K562 (cell line): ENCODE measurements around the gene RPS6KA2. TPM values are rescaled to one million over a fixed set of nuclear protein-coding genes. Genes with fewer than 3 reads are reported as not detected.

Source experiments
- ATAC-seq: fragments of 200-7000 bp; cut with Tn5 transposase; 3 replicates; pipeline ENCODE4 v1.9.1; 2020; ENCODE audit warnings: moderate library complexity
- BruUV-seq: library from RNA; stranded (reverse); fragments of 400-500 nt; replicated peaks from 2 replicates; lab custom pipeline; 2021; lab: Mats Ljungman, UMichigan
- CTCF ChIA-PET: fragments of 300-600 bp; formaldehyde crosslinking; extraction: SDS; loops from one replicate; lab custom pipeline; 2021; ENCODE audit warnings: low intra/inter-chr PET ratio; lab: Yijun Ruan, JAX
- POLR2A ChIA-PET: fragments of 300-600, 350-650 bp; sonication (Branson Sonifier 250); formaldehyde crosslinking; extraction: SDS; loops from one replicate; lab custom pipeline; 2021; ENCODE audit warnings: antibody characterized with exemption, inconsistent platforms; lab: Yijun Ruan, JAX
- DNase-seq, 4 experiments: peaks; one replicate each; pipeline versions ENCODE4 v3.0.0 to v3.0.0-alpha.2; 2011 to 2018; ENCODE audit warnings: low spot score in 3 of 4, mixed read lengths in 3 of 4; ENCODE audit errors: extremely low read depth in 1 of 4
- FAIRE-seq: peaks from 2 replicates; lab custom pipeline; 2011; peaks lifted over from hg19 to GRCh38; lab: Jason Lieb, UNC
- H2AFZ ChIP-seq: 2 replicates; pipeline ENCODE4 v1.6.0; 2011; ENCODE audit warnings: low read depth, low read length, control low read depth, inconsistent platforms
- H3K27ac ChIP-seq: fragments of 200-600 bp; 3 replicates; pipeline ENCODE4 v1.8.0; 2011; ENCODE audit warnings: low read depth, mild to moderate bottlenecking, control low read depth, inconsistent platforms, low read length, moderate library complexity, mixed read lengths; ENCODE audit errors: extremely low read depth
- H3K27me3 ChIP-seq, 2 experiments: fragments of 300-600 bp in 1 of 2; 2 replicates in 1 of 2; 3 replicates in 1 of 2; pipeline versions ENCODE4 v1.6.0 to v1.8.0; 2011; ENCODE audit warnings: inconsistent platforms in 2 of 2, low read length in 2 of 2, mild to moderate bottlenecking in 1 of 2, mixed read lengths in 1 of 2, moderate library complexity in 1 of 2; ENCODE audit not compliant: control insufficient read depth in 2 of 2, insufficient read depth in 2 of 2
- H3K36me3 ChIP-seq: fragments of 300-600 bp; 3 replicates; pipeline ENCODE4 v1.8.0; 2011; ENCODE audit warnings: mild to moderate bottlenecking, low read length, inconsistent platforms; ENCODE audit not compliant: control insufficient read depth, insufficient read depth
- H3K4me1 ChIP-seq, 2 experiments: fragments of 200-600 bp in 1 of 2; replicated peaks in 1 of 2; 2 replicates in 1 of 2; 3 replicates in 1 of 2; pipeline versions ENCODE4 v1.5.1 to v1.8.0; 2011; ENCODE audit warnings: inconsistent platforms in 2 of 2, low read length in 2 of 2, mild to moderate bottlenecking in 1 of 2, mixed read lengths in 1 of 2, moderate library complexity in 1 of 2; ENCODE audit not compliant: control insufficient read depth in 2 of 2, insufficient read depth in 2 of 2
- H3K4me2 ChIP-seq: 2 replicates; pipeline ENCODE4 v1.6.1; 2011; ENCODE audit warnings: low read length, control low read depth, inconsistent platforms, mixed read lengths; ENCODE audit not compliant: insufficient read depth
- H3K4me3 ChIP-seq: fragments of 200-600 bp; sonication (generic), shearing (Covaris generic); 2 replicates; pipeline ENCODE4 v1.5.1; 2016; ENCODE audit warnings: control low read depth, inconsistent platforms
- H3K79me2 ChIP-seq: fragments of 200-600 bp; 3 replicates; pipeline ENCODE4 v1.8.0; 2011; ENCODE audit warnings: low read length, inconsistent platforms; ENCODE audit not compliant: control insufficient read depth, insufficient read depth
- H3K9ac ChIP-seq, 2 experiments: 2 replicates each; pipeline versions ENCODE4 v1.6.0 to v1.6.1; 2011; ENCODE audit warnings: low read depth in 2 of 2, low read length in 2 of 2, control low read depth in 1 of 2, inconsistent platforms in 1 of 2, mild to moderate bottlenecking in 1 of 2, mixed read lengths in 1 of 2; ENCODE audit not compliant: insufficient read depth in 1 of 2
- H3K9me1 ChIP-seq: one replicate; pipeline ENCODE4 v1.6.0; 2011; ENCODE audit warnings: inconsistent platforms, mild to moderate bottlenecking, low read length, moderate library complexity; ENCODE audit not compliant: control insufficient read depth, insufficient read depth
- H3K9me3 ChIP-seq: replicated peaks from 2 replicates; pipeline ENCODE4 v1.5.1; 2011; ENCODE audit warnings: low read depth, low read length, inconsistent platforms; ENCODE audit not compliant: control insufficient read depth, insufficient read depth
- H4K20me1 ChIP-seq: replicated peaks from 2 replicates; pipeline ENCODE4 v1.6.1; 2011; ENCODE audit warnings: low read length, inconsistent platforms, mixed read lengths; ENCODE audit not compliant: control insufficient read depth, insufficient read depth
- BCL6 ChIP-seq: fragments of 250-450 bp; sonication (Bioruptor Pico); IDR thresholded peaks from 2 replicates; pipeline ENCODE4 v1.4.0; 2020
- DNMT1 ChIP-seq: fragments of 450-650 bp; IDR thresholded peaks from 2 replicates; pipeline ENCODE4 v1.6.1; 2016; ENCODE audit warnings: antibody characterized with exemption, mild to moderate bottlenecking
- KLF6 ChIP-seq: fragments of 250-450 bp; sonication (Bioruptor Pico); IDR thresholded peaks from 2 replicates; pipeline ENCODE4 v1.4.0; 2020; ENCODE audit warnings: mild to moderate bottlenecking, moderate library complexity, borderline replicate concordance
- PTBP1 ChIP-seq: fragments of 200-400 bp; formaldehyde crosslinking; IDR thresholded peaks from 2 replicates; pipeline ENCODE4 v1.6.1; 2017; ENCODE audit warnings: low read depth, low read length
- RHOXF2B ChIP-seq: fragments of 250-450 bp; sonication (Bioruptor Pico); conservative IDR thresholded peaks from 2 replicates; pipeline ENCODE4 v1.5.1; 2021
- SAFB ChIP-seq: fragments of 200-400 bp; formaldehyde crosslinking; IDR thresholded peaks from 2 replicates; pipeline ENCODE4 v1.6.1; 2017; ENCODE audit warnings: low read depth, low read length, borderline replicate concordance
- SMAD4 ChIP-seq: fragments of 250-450 bp; sonication (Bioruptor Pico); conservative IDR thresholded peaks from 2 replicates; pipeline ENCODE4 v1.8.0; 2021; ENCODE audit warnings: inconsistent platforms, mild to moderate bottlenecking, moderate library complexity
- THAP12 ChIP-seq: fragments of 250-450 bp; sonication (Bioruptor Pico); IDR thresholded peaks from 2 replicates; pipeline ENCODE4 v1.9.0; 2021; ENCODE audit warnings: mild to moderate bottlenecking, inconsistent platforms
- ZC3H11A ChIP-seq: IDR thresholded peaks from 2 replicates; pipeline ENCODE4 v1.6.1; 2012; ENCODE audit warnings: low read depth, low read length, improper control_type of control experiment
- ZNF175 ChIP-seq: fragments of 200-800 bp; sonication (Bioruptor generic); IDR thresholded peaks from 2 replicates; pipeline ENCODE4 v1.6.1; 2016; ENCODE audit warnings: low read depth, mild to moderate bottlenecking, missing genetic modification characterization, missing compliant biosample characterization
- ZNF311 ChIP-seq: fragments of 250-450 bp; sonication (Bioruptor Pico); IDR thresholded peaks from 2 replicates; pipeline ENCODE4 v1.4.0; 2020; ENCODE audit warnings: mild to moderate bottlenecking, moderate library complexity
- ZNF431 ChIP-seq: sonication (generic); formaldehyde crosslinking; IDR thresholded peaks from 2 replicates; pipeline ENCODE4 v1.8.0; 2022; ENCODE audit warnings: mild to moderate bottlenecking, missing genetic modification reagents
- WGBS: fragments of 100-300 bp; shearing (Covaris generic); methylation state at CpG from one replicate; pipeline ENCODE4 v1.1.6; 2016; ENCODE audit warnings: low coverage, mixed read lengths; ENCODE audit not compliant: insufficient coverage; ENCODE audit errors: missing lambda C conversion rate; 5-methylcytosine and 5-hydroxymethylcytosine counted together
- in situ Hi-C: fragments of 300-500 bp; cut with MboI; formaldehyde crosslinking; loops from 4 replicates; pipeline ENCODE4 v1.15.0; 2018; ENCODE audit warnings: inconsistent platforms, mixed read lengths
- intact Hi-C: fragments of 100-400 bp; cut with micrococcal nuclease; formaldehyde crosslinking; loops from 2 replicates; pipeline ENCODE4 v1.14.2; 2022
- polyA plus RNA-seq, 8 experiments: library from polyadenylated mRNA; depleted of rRNA in 4 of 8; stranded (reverse) in 5 of 8; unstranded in 3 of 8; fragments of >200 nt; fragmentation: Nextera tagmentation in 2 of 8; fragmentation: Illumina TruSeq in 1 of 8; extraction: Ambion mirVana in 2 of 8; extraction: Trizol in 1 of 8; gene quantifications; 2 replicates each; pipeline versions ENCODE4 v1.2.1 to v1.2.3, GENCODE V29; 2011 to 2014; ENCODE audit warnings: inconsistent platforms in 1 of 8, missing spikeins in 1 of 8
- total RNA-seq, 7 experiments: library from RNA; depleted of rRNA in 6 of 7; stranded (reverse); fragments of >200 nt in 6 of 7; fragmentation: Illumina TruSeq in 2 of 7; extraction: Trizol in 2 of 7; gene quantifications; 2 replicates each; pipeline versions ENCODE4 v1.2.1 to v1.2.3, GENCODE V29; 2011 to 2021; ENCODE audit warnings: low replicate concordance in 1 of 7
- TF ChIP-seq, protein P1 (sequence below), 2 experiments: fragments of 450-650 bp; conservative IDR thresholded peaks; 2 replicates each; pipeline ENCODE4 v1.6.1; 2017; ENCODE audit warnings: mild to moderate bottlenecking in 2 of 2, moderate library complexity in 2 of 2
- TF ChIP-seq, protein P2 (sequence below): conservative IDR thresholded peaks from 2 replicates; pipeline ENCODE4 v1.6.1; 2011; ENCODE audit warnings: low read depth, mild to moderate bottlenecking, low read length; ENCODE audit not compliant: control insufficient read depth
- TF ChIP-seq, protein P3 (sequence below): sonication (generic); formaldehyde crosslinking; IDR thresholded peaks from 2 replicates; pipeline ENCODE4 v1.8.0; 2022; ENCODE audit warnings: missing genetic modification reagents, mild to moderate bottlenecking, borderline replicate concordance

Gene RPS6KA2
- total and polyA plus RNA-seq, 9 of the 15 experiments (the other 6 are each of a cell fraction or from before 2014, with no cell fraction given), result 0.29 to 1.00 (median 0.53) TPM

DNA sequence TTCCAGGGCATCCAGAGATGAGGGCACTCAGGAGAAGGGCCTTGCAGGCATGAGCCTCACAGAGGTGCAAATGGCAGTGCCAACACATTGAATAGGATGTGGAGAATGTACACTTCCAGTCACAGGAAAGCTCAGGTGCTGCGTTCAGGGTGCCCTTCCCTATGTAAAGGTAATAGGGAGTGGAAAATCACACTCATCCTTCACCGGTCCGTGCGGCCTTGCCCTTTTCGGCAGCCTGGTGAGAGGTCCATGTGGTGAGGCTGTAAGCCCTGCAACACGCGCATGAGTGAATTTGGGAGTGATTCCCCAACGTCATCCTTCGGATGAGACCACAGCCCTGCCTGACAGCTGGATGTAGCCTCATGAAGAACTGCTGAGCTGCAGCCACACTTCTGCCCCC, 43.0 kb upstream of the RPS6KA2 start:
- H4K20me1 ChIP-seq, result peaks cover 3% of the 10 kb centered on the region; the same call in 1 of the 2 replicates
- CTCF ChIA-PET, result no interaction called here
- WGBS, result 1% methylated on average over 9 of the region's 9 CpGs
- peaks cover 31 to 69% of the 10 kb centered on the region in 2 experiments for H3K27me3 ChIP-seq
- no peak overlapping the region for H3K4me3 ChIP-seq
- POLR2A ChIA-PET, result no interaction called here
- no peak overlapping the region for H2AFZ ChIP-seq
- no peak overlapping the region for H3K4me2 ChIP-seq
- DNase-seq (no peak), FAIRE-seq (no peak), ATAC-seq (no peak)
- H3K9me1 ChIP-seq, result no peaks in the 10 kb centered on the region
- no peak overlapping the region for H3K27ac ChIP-seq
- H3K79me2 ChIP-seq, result no peaks in the 10 kb centered on the region
- no peaks in the 10 kb centered on the region; a peak in 1 of 5 replicates for H3K4me1 ChIP-seq
- no peaks in the 10 kb centered on the region for H3K9me3 ChIP-seq
- no TSS peak for BruUV-seq
- in situ Hi-C loops, result no loop called here
- no peaks in the 10 kb centered on the region for H3K36me3 ChIP-seq
- no peak overlapping the region for H3K9ac ChIP-seq
- TF ChIP-seq RHOXF2B (CRISPR knock-in tag), result no peak
- TF ChIP-seq ZNF311 (CRISPR knock-in tag), result no peak
- TF ChIP-seq, protein P1, sequence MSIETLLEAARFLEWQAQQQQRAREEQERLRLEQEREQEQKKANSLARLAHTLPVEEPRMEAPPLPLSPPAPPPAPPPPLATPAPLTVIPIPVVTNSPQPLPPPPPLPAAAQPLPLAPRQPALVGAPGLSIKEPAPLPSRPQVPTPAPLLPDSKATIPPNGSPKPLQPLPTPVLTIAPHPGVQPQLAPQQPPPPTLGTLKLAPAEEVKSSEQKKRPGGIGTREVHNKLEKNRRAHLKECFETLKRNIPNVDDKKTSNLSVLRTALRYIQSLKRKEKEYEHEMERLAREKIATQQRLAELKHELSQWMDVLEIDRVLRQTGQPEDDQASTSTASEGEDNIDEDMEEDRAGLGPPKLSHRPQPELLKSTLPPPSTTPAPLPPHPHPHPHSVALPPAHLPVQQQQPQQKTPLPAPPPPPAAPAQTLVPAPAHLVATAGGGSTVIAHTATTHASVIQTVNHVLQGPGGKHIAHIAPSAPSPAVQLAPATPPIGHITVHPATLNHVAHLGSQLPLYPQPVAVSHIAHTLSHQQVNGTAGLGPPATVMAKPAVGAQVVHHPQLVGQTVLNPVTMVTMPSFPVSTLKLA (conservative IDR thresholded peaks at IDR 0.05), result no peak
- TF ChIP-seq, protein P2, sequence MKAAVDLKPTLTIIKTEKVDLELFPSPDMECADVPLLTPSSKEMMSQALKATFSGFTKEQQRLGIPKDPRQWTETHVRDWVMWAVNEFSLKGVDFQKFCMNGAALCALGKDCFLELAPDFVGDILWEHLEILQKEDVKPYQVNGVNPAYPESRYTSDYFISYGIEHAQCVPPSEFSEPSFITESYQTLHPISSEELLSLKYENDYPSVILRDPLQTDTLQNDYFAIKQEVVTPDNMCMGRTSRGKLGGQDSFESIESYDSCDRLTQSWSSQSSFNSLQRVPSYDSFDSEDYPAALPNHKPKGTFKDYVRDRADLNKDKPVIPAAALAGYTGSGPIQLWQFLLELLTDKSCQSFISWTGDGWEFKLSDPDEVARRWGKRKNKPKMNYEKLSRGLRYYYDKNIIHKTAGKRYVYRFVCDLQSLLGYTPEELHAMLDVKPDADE, result no peak
- TF ChIP-seq ZNF431 (CRISPR knock-in tag), result no peak
- TF ChIP-seq ZC3H11A, result no peak
- TF ChIP-seq SMAD4, result no peak
- TF ChIP-seq, protein P3, sequence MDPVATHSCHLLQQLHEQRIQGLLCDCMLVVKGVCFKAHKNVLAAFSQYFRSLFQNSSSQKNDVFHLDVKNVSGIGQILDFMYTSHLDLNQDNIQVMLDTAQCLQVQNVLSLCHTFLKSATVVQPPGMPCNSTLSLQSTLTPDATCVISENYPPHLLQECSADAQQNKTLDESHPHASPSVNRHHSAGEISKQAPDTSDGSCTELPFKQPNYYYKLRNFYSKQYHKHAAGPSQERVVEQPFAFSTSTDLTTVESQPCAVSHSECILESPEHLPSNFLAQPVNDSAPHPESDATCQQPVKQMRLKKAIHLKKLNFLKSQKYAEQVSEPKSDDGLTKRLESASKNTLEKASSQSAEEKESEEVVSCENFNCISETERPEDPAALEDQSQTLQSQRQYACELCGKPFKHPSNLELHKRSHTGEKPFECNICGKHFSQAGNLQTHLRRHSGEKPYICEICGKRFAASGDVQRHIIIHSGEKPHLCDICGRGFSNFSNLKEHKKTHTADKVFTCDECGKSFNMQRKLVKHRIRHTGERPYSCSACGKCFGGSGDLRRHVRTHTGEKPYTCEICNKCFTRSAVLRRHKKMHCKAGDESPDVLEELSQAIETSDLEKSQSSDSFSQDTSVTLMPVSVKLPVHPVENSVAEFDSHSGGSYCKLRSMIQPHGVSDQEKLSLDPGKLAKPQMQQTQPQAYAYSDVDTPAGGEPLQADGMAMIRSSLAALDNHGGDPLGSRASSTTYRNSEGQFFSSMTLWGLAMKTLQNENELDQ (CRISPR knock-in tag), result no peak
- TF ChIP-seq THAP12 (CRISPR knock-in tag), result no peak
- no peak for TF ChIP-seq ZNF175
- no peak for TF ChIP-seq BCL6 (CRISPR knock-in tag)
- TF ChIP-seq KLF6, result no peak
- TF ChIP-seq PTBP1, result no peak
- no peak for TF ChIP-seq DNMT1
- no peak for TF ChIP-seq SAFB
- intact Hi-C loops, result no loop called here
